ENCODE data around the gene TCERG1L.

The TCERG1L gene

DNA sequence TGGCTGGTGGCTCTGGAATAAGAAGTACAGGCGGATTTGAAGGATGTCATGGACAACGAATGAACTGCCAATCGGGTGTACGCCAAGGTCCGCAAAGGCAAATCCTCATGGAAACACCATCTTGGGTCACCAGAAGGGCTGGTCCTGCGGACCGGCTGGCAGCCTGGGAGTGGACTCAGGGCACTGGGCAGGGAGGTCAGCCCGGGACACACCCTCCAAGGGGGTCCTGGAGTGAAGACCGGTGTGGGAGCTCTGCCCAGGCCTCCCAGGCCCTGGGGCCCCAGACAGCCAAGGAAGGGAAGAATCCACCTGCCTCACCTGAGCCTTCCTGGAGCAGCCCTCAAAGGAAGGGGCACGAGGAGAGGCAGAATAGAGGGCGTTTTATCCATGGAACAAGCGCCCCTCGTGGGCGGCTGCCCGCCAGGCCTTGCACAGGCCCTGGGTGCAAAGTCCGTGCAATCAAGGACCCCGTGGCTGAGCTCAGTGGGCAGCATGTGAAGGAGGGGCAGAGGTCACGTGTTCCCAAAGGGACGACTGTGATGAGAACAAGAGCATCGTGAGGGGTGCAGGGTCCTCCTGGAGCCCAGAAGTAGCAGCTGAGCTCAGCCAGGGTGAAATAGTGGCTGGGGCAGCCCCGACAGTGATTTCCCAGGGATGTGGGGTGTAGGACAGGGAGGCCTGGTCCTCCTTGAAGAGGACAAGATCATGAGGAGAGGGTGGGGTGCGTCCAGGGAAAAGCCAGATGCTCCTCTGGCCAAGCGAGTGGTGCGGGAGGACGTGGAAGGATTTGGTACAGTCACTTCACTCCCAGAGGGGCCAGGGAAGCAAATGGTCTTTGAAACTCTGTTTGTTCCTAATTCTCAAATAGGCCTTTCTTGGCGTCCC lies 105.2 kb downstream of the TCERG1L start:
- H3K27ac Mint-ChIP-seq: no peak overlapping the region
- no peak overlapping the region for H3K4me3 Mint-ChIP-seq
- no peaks in the 10 kb centered on the region for H3K4me1 Mint-ChIP-seq
- ATAC-seq: no peak
- H3K27me3 Mint-ChIP-seq: no peaks in the 10 kb centered on the region
- H3K9me3 Mint-ChIP-seq: peaks cover 2% of the 10 kb centered on the region
- no peaks in the 10 kb centered on the region for H3K36me3 Mint-ChIP-seq

DNA sequence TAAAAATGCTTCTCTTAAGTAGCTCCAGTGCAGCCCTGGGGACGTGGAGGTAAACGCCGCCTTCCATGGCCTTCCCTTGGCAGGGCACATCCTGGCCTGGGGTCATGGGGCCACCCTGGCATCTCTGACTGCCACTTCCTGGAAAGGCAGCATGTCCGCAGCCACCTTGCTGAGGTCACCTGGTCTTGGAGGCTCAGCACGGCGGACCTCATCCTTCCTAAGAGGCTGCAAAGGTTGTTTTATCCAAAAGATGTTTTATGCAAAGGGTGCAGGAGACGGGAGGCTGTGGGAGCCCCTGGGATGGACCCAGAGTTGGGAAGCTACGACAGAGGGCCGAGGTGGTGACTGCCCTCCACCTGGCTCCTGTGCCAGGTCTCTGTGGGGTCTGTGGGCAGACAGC lies 106.0 kb downstream of the TCERG1L start:
- H3K27ac Mint-ChIP-seq: no peak overlapping the region
- no peak for ATAC-seq
- H3K4me1 Mint-ChIP-seq: no peaks in the 10 kb centered on the region
- H3K4me3 Mint-ChIP-seq: no peak overlapping the region
- peaks cover 2% of the 10 kb centered on the region for H3K9me3 Mint-ChIP-seq
- no peaks in the 10 kb centered on the region for H3K36me3 Mint-ChIP-seq
- H3K27me3 Mint-ChIP-seq: no peaks in the 10 kb centered on the region

GRCh38 chr10:131204406-131205152 lies 106.9 kb downstream of the TCERG1L start:
- no peak overlapping the region for H3K4me3 Mint-ChIP-seq
- H3K9me3 Mint-ChIP-seq: peaks cover 2% of the 10 kb centered on the region
- H3K4me1 Mint-ChIP-seq: no peaks in the 10 kb centered on the region
- no peaks in the 10 kb centered on the region for H3K36me3 Mint-ChIP-seq
- peaks cover 7% of the 10 kb centered on the region for H3K27me3 Mint-ChIP-seq
- ATAC-seq: no peak
- H3K27ac Mint-ChIP-seq: no peak overlapping the region

GRCh38 chr10:131203456-131204357 lies 107.8 kb downstream of the TCERG1L start:
- Mint-ChIP-seq H3K27ac (no peak overlapping the region), H3K36me3 (no peaks in the 10 kb centered on the region), H3K4me1 (no peaks in the 10 kb centered on the region), H3K27me3 (peaks cover 9% of the 10 kb centered on the region), H3K4me3 (no peak overlapping the region), H3K9me3 (peaks cover 2% of the 10 kb centered on the region)
- no peak for ATAC-seq

DNA sequence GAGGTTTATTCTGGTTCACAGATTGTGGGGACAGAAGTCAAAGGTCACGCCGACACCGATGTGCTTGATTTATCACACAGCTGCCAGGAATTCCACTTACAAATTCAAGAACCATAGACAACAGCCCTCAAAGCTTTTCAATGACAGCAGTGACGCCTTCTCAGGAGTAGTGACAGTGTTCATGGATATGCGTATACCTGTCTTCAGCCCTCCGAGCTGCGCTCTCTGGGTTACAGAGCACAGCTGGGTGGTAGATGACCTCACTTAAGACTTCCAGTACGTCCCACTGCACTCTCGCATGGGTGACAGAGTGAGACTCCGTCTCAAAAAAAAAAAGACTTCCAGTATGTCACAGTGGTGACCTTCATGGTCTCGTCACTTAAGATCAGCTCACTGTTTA lies 108.5 kb downstream of the TCERG1L start:
- Mint-ChIP-seq H3K9me3 (peaks cover 2% of the 10 kb centered on the region), H3K36me3 (no peaks in the 10 kb centered on the region), H3K4me3 (no peak overlapping the region), H3K4me1 (no peaks in the 10 kb centered on the region), H3K27ac (no peak overlapping the region), H3K27me3 (peaks cover 9% of the 10 kb centered on the region)
- no peak for ATAC-seq

- H3K27me3 Mint-ChIP-seq: peaks cover 9% of the 10 kb centered on the region
- H3K36me3 Mint-ChIP-seq: no peaks in the 10 kb centered on the region
- peaks cover 2% of the 10 kb centered on the region for H3K9me3 Mint-ChIP-seq
- H3K4me1 Mint-ChIP-seq: no peaks in the 10 kb centered on the region
- H3K27ac Mint-ChIP-seq: no peak overlapping the region
- no peak overlapping the region for H3K4me3 Mint-ChIP-seq
- no peak for ATAC-seq
Observed at GRCh38 chr10:131201741-131202515, 109.6 kb downstream of the TCERG1L start.

- H3K27me3 Mint-ChIP-seq: peaks cover 9% of the 10 kb centered on the region
- H3K4me1 Mint-ChIP-seq: no peaks in the 10 kb centered on the region
- peaks cover 2% of the 10 kb centered on the region for H3K9me3 Mint-ChIP-seq
- H3K27ac Mint-ChIP-seq: no peak overlapping the region
- ATAC-seq: no peak
- no peaks in the 10 kb centered on the region for H3K36me3 Mint-ChIP-seq
- no peak overlapping the region for H3K4me3 Mint-ChIP-seq
Observed at GRCh38 chr10:131200856-131201470, 110.6 kb downstream of the TCERG1L start.

GRCh38 chr10:131199646-131200045 lies 111.9 kb downstream of the TCERG1L start:
- no peak overlapping the region for H3K27ac Mint-ChIP-seq
- ATAC-seq: no peak
- peaks cover 9% of the 10 kb centered on the region for H3K27me3 Mint-ChIP-seq
- no peaks in the 10 kb centered on the region for H3K4me1 Mint-ChIP-seq
- peaks cover 2% of the 10 kb centered on the region for H3K9me3 Mint-ChIP-seq
- H3K36me3 Mint-ChIP-seq: no peaks in the 10 kb centered on the region
- H3K4me3 Mint-ChIP-seq: no peak overlapping the region

DNA sequence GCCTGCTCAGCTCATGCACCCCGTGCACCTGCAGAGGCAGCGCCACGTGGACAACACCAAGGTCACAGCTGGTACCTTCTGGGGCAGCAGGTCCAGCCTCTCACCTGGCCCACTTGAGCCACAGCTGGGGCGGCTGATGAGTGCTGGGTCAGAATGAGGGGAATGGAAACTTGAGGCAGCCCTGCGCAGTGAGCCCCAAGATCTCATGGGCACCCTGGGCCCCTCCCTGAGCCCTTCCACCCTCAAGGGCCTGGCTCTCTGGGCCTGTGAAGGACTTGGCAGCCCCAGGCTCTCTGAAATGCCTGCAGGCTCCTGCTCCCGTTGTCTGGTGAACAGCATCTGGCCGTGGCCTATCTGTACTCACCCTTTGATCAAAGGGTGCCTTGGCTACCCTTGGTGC lies 112.7 kb downstream of the TCERG1L start:
- no peak overlapping the region for H3K27ac Mint-ChIP-seq
- no peaks in the 10 kb centered on the region for H3K36me3 Mint-ChIP-seq
- peaks cover 2% of the 10 kb centered on the region for H3K9me3 Mint-ChIP-seq
- ATAC-seq: peak; percentile 21
- H3K27me3 Mint-ChIP-seq: peaks cover 9% of the 10 kb centered on the region
- H3K4me1 Mint-ChIP-seq: no peaks in the 10 kb centered on the region
- H3K4me3 Mint-ChIP-seq: no peak overlapping the region

GRCh38 chr10:131198401-131198800 lies 113.1 kb downstream of the TCERG1L start:
- Mint-ChIP-seq H3K36me3 (no peaks in the 10 kb centered on the region), H3K27ac (no peak overlapping the region), H3K4me1 (no peaks in the 10 kb centered on the region), H3K27me3 (peaks cover 9% of the 10 kb centered on the region), H3K9me3 (no peaks in the 10 kb centered on the region), H3K4me3 (no peak overlapping the region)
- peak; percentile 24 for ATAC-seq

GRCh38 chr10:131196176-131196885 lies 115.2 kb downstream of the TCERG1L start:
- ATAC-seq: no peak
- Mint-ChIP-seq H3K27me3 (peaks cover 9% of the 10 kb centered on the region), H3K36me3 (no peaks in the 10 kb centered on the region), H3K4me3 (no peak overlapping the region), H3K27ac (no peak overlapping the region), H3K4me1 (no peaks in the 10 kb centered on the region), H3K9me3 (peaks cover 6% of the 10 kb centered on the region)

DNA sequence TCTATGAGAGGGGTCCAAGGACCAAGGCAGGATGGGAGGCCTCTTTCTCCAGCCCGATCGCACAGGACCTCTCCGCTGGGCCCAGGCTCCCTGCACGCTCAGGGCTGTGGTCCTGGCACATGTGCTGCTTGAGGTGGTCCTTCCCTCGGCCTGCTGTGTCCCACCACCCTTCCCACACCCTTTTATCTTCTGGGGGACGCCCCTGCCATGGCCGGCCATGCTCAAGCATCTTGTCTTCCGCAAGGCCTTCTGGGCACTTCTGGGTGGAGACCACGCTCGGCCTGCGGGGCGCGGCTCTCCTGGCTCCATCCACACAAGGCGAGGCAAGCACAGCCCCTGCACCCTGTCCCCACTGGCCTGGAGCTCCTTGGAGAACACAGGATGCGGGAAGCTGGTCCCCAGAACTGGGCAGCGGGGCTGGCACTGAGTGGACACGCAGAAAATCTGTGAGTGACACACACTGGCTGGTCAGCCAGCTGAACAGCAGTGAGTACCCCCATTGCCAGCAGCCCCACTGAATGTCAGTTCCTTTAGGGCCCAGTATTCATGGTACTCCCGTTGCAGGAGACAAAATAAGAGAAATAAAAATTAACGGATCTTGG lies 115.9 kb downstream of the TCERG1L start:
- H3K4me1 Mint-ChIP-seq: no peaks in the 10 kb centered on the region
- no peak overlapping the region for H3K27ac Mint-ChIP-seq
- no peaks in the 10 kb centered on the region for H3K36me3 Mint-ChIP-seq
- H3K4me3 Mint-ChIP-seq: no peak overlapping the region
- ATAC-seq: no peak
- H3K9me3 Mint-ChIP-seq: peaks cover 10% of the 10 kb centered on the region
- peaks cover 9% of the 10 kb centered on the region for H3K27me3 Mint-ChIP-seq

DNA sequence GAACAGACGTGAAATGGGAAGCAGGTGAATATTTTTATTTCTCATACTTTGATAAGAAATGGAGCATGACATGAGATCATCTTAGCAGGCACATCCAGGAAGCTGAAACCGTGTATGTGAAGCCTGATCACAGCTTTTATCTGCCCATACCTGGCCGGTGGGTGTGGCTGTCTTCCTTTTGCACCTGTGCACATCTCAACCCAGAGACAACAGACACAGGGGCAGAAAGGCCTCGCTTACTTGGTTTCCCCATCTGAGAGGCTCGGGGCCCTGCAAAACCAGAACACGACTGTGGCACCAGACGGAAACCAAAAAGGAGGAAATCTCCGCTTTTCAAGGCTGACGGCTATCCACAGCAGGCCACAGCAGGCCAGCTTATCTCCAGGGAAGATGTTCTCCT lies 116.4 kb downstream of the TCERG1L start:
- Mint-ChIP-seq H3K4me1 (no peaks in the 10 kb centered on the region), H3K4me3 (no peak overlapping the region), H3K27me3 (peaks cover 7% of the 10 kb centered on the region), H3K27ac (no peak overlapping the region), H3K36me3 (no peaks in the 10 kb centered on the region), H3K9me3 (peaks cover 10% of the 10 kb centered on the region)
- ATAC-seq: no peak

All from stimulated activated memory B cell treated with anti-CD40 and anti-IgM and Interleukin-4, amounts not matched to agents 10 μg/mL and 1 μg/mL and 100 μg/mL, for 72 hours (primary cell).